DOHH2 (cell line): Measurements from ENCODE around the gene TMEM151B.

Experiments
- CTCF ChIP-seq: fragments of 200-600 bp; sonication (generic); IDR thresholded peaks from one replicate; pipeline ENCODE4 v1.5.1; 2014; ENCODE audit warnings: antibody characterized with exemption, mild to moderate bottlenecking, low read depth, low read length; ENCODE audit not compliant: poor library complexity, severe bottlenecking
- EZH2phosphoT487 ChIP-seq: fragments of 200-600 bp; sonication (generic); IDR thresholded peaks from 2 replicates; pipeline ENCODE4 v1.6.1; 2017; ENCODE audit warnings: borderline replicate concordance, mild to moderate bottlenecking, antibody characterized with exemption, low read length, moderate library complexity, mixed read lengths

DNA sequence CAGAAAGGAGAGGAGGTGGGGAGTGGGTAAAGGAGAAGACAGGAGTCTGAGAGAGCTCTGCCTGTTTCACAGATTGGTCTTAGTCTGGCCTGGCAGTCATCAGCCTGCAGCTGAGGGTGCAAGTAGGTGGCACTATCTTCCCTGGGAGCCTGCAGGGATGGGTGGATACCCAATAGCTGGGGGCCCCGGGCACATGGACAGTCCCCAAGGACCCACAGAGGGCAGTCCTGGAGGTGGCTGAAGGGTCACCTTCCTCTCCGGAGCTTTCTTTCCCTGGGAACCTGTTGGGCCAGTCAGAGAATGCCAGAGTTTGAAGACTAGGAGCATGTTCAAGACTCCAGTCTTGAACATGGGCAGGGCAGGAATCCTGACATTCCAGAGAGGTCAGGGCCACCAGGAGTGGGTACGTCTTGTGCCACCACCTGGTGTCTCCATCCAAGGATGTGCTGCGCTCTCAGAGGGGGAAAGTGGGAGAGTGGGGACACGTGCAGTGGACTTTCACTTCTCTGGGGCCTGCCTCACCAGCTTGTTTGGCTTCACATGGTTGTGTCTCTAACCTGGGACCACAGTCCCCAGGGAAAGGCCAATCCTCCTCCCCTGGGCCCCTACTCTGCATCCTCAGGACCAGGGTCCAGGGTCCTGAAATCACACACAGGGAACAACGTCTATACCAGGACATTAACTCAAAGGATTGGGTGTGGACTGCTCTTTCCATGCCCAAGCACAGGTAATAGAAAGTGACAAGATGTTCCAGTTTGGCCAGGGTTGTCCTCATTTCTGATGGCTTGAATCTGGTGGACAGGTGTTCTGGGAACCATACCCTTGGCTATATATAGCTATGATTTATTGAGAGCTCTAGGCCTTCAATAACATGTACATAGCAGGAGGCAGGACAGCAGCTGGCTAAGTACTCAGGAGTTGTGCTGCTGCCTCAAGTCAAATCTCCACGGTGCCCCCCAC is 24.9 kb downstream of the TMEM151B start:
- TF ChIP-seq CTCF (no peak), EZH2phosphoT487 (no peak)
